ENCODE measurements around the gene EPB41.
"Not testable (repeated sequence)": the region's sequence is repeated elsewhere in the genome, so short reads cannot be mapped to it uniquely, and the experiment has no call there.

Gene EPB41

GRCh38 chr1:29148656-29149491 lies 234.5 kb downstream of the EPB41 start:
- in situ Hi-C loops (cut with HindIII; ENCODE audit: low sequenced_read_pairs): no loop called here

DNA sequence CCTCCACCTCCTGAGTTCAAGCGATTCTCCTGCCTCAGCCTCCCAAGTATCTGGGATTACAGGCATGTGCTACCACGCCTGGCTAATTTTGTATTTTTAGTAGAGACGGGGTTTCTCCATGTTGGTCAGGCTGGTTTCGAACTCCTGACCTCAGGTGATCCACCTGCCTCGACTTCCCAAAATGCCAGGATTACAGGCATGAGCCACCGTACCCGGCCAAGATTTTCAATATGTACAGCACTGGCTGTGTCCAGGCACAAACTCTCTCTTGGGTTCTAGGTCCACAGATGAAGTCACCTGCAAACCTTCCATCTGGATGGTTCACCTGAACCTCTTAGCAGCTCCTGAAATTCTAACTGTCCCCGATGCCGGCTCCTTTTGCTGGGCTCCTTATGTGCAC lies 236.0 kb downstream of the EPB41 start:
- in situ Hi-C loops (cut with HindIII; ENCODE audit: low sequenced_read_pairs); DNase-seq (ENCODE audit: low read depth); H3K4me3 ChIP-seq (ENCODE audit: low read depth, low read length): not testable (repeated sequence)

More at GRCh38 chr1:29148656-29149491, 234.5 kb downstream of the EPB41 start:
- H3K4me3 ChIP-seq (ENCODE audit: low read depth, low read length): no peak overlapping the region
- no peak for DNase-seq (ENCODE audit: low read depth)
- TF ChIP-seq, protein P1, sequence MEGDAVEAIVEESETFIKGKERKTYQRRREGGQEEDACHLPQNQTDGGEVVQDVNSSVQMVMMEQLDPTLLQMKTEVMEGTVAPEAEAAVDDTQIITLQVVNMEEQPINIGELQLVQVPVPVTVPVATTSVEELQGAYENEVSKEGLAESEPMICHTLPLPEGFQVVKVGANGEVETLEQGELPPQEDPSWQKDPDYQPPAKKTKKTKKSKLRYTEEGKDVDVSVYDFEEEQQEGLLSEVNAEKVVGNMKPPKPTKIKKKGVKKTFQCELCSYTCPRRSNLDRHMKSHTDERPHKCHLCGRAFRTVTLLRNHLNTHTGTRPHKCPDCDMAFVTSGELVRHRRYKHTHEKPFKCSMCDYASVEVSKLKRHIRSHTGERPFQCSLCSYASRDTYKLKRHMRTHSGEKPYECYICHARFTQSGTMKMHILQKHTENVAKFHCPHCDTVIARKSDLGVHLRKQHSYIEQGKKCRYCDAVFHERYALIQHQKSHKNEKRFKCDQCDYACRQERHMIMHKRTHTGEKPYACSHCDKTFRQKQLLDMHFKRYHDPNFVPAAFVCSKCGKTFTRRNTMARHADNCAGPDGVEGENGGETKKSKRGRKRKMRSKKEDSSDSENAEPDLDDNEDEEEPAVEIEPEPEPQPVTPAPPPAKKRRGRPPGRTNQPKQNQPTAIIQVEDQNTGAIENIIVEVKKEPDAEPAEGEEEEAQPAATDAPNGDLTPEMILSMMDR (IDR thresholded peaks at IDR 0.05; ENCODE audit: low read depth, low read length, missing control alignments): no peak

DNA sequence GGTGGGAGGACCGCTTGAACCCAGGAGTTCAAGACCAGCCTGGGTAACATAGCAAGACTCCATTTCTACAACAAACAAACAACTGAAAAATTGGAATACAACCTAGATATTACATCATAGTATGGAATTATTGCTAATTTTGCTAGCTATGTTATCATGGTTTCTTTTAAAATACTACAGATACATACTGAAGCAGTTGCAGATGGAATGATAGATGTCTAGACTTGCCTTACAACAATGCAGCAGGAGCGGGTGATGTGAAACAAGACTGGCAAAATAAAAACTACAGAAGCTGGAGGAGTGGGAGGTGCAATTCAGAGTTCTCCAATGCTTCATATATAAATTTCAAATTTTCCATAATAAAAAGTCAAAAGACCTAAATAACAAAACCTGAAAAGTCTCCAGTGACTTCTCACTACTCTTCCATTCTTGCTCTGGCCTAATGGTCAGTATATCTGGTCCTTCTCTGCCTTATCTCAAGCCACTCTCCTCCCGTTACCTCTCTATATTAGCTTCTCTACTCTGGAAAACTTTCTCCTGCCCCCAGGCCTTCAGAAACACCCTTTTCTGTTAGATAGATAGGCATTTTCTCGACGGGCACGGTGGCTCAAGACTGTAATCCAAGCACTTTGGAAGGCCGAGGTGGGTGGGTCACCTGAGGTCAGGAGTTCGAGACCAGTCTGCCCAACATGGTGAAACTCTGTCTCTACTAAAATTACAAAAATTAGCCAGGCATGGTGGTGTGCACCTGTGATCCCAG lies 237.9 kb downstream of the EPB41 start:
- in situ Hi-C loops (cut with HindIII; ENCODE audit: low sequenced_read_pairs): no loop called here
- H3K4me3 ChIP-seq (ENCODE audit: low read depth, low read length): no peak overlapping the region
- DNase-seq (ENCODE audit: low read depth): no peak
- TF ChIP-seq, protein P1 (IDR thresholded peaks at IDR 0.05; ENCODE audit: low read depth, low read length, missing control alignments): no peak

DNA sequence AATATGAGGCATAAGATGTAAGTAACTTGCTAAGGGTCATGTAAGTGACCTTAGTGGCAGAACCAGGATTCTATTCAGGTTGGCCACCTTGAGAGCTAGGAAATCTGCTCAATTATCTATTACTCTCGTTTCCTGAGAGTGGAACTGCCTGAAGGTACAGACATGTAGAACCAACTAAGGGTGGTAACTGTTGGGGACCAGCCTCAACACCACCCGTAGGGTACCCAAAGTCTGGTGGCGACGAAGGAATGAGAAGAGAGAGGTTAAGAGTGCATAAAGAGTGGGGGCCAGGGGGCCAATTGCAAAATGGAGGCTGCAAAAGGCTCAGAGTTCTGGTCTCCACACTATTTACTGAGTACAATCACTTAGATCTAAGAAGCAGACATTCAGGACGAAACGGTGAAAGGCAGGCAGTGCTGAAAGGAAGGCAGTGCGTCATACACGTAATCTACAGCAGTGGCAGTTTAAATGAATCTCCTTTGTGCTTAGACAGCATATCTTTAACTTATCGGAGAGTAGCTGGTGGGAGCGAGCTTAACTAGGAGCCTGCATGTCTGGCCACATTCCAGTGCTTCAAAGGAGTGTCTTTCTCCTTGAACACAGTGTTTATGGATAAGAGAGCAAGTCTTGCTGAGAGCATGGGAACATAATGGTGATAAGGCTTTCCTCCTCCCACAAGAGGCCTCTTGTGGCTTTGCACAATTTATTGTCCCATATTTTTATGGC lies 242.3 kb downstream of the EPB41 start:
- TF ChIP-seq, protein P1 (IDR thresholded peaks at IDR 0.05; ENCODE audit: low read depth, low read length, missing control alignments): no peak
- no peak overlapping the region for H3K4me3 ChIP-seq (ENCODE audit: low read depth, low read length)
- in situ Hi-C loops (cut with HindIII; ENCODE audit: low sequenced_read_pairs): no loop called here
- no peak for DNase-seq (ENCODE audit: low read depth)

DNA sequence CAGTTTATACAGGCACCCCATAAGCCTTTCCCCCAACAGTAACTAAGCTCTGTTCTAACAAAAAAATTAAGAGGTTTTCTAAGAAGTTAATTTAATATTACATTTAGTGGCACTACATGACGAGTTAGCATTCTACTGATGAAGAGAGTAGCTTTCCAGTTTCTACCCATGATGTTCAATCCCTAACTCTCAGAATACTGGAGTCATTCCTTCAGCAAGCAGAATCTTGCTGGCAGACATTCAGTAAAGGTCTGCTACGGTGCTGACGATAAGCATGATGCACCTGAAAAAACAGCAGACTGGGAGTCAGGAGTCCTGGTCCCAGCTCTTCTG lies 242.9 kb downstream of the EPB41 start:
- in situ Hi-C loops (cut with HindIII; ENCODE audit: low sequenced_read_pairs): no loop called here
- TF ChIP-seq, protein P1 (IDR thresholded peaks at IDR 0.05; ENCODE audit: low read depth, low read length, missing control alignments): no peak
- H3K4me3 ChIP-seq (ENCODE audit: low read depth, low read length): no peak overlapping the region
- no peak for DNase-seq (ENCODE audit: low read depth)

GRCh38 chr1:29159773-29160172 lies 245.4 kb downstream of the EPB41 start:
- no peak overlapping the region for H3K4me3 ChIP-seq (ENCODE audit: low read depth, low read length)
- in situ Hi-C loops (cut with HindIII; ENCODE audit: low sequenced_read_pairs): loop anchor here (10.0 kb wide), 1 partner anchor 55 kb away; no protein-coding TSS in a partner anchor
- DNase-seq (ENCODE audit: low read depth): no peak
- TF ChIP-seq, protein P1 (IDR thresholded peaks at IDR 0.05; ENCODE audit: low read depth, low read length, missing control alignments): no peak

Measured in astrocyte of the cerebellum (primary cell).